Epithelial cell of esophagus (primary cell): ENCODE results near the gene PALM.
"Not testable (repeated sequence)": the region's sequence is repeated elsewhere in the genome, so short reads cannot be mapped to it uniquely, and the experiment has no call there.

Source experiments
- DNase-seq: peaks from one replicate; pipeline ENCODE4 v3.0.0; 2010; ENCODE audit warnings: low read depth
- H3K4me3 ChIP-seq: 2 replicates; pipeline ENCODE4 v1.5.1; 2011; ENCODE audit warnings: mild to moderate bottlenecking, low read length, control low read depth
- TF ChIP-seq, protein P1 (sequence below): IDR thresholded peaks from 2 replicates; pipeline ENCODE4 v1.5.1; 2011; ENCODE audit warnings: low read depth, mild to moderate bottlenecking, low read length, control low read depth, inconsistent platforms; ENCODE audit not compliant: insufficient read depth; ENCODE audit errors: missing control alignments

The PALM gene

DNA sequence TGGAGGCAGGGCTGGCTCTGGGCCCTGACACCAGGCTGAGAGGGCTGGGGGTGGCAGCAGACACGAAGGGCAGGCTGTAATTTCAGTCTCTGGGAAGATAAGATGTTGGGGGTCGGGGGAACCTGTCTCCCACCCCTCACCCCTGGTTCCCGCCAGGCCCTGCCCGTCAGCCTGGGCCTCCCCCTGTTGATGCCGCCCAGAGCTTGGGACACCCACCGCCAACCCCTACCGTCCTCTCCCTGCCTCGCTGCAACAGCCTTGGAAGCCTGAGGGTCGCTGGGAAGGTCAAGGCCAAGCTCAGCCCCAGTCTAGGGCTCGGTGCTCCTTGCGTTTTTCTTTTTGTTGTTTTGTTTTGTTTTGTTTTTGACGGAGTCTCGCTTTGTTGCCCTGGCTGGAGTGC, 14.5 kb downstream of the PALM start:
- TF ChIP-seq, protein P1, sequence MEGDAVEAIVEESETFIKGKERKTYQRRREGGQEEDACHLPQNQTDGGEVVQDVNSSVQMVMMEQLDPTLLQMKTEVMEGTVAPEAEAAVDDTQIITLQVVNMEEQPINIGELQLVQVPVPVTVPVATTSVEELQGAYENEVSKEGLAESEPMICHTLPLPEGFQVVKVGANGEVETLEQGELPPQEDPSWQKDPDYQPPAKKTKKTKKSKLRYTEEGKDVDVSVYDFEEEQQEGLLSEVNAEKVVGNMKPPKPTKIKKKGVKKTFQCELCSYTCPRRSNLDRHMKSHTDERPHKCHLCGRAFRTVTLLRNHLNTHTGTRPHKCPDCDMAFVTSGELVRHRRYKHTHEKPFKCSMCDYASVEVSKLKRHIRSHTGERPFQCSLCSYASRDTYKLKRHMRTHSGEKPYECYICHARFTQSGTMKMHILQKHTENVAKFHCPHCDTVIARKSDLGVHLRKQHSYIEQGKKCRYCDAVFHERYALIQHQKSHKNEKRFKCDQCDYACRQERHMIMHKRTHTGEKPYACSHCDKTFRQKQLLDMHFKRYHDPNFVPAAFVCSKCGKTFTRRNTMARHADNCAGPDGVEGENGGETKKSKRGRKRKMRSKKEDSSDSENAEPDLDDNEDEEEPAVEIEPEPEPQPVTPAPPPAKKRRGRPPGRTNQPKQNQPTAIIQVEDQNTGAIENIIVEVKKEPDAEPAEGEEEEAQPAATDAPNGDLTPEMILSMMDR: no peak
- no peak for DNase-seq
- H3K4me3 ChIP-seq: no peak overlapping the region

DNA sequence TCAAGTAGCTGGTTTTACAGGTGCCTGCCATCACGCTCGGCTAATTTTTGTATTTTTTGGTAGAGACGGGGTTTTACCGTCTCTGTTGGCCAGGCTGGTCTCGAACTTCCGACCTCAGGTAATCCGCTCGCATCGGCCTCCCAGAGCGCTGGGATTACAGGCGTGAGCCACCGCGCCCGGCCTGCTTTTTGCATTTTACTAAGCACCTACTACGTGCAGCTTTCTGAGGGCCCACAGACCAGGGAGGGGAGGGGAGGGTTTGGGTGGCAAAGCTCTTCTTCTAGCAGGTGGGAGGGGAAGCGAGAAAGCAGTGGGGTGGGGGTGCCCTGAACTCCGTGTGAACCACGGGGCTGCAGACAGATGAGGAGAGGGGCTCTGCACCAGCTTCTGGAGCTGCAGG, 15.0 kb downstream of the PALM start:
- TF ChIP-seq, protein P1: no peak
- no peak overlapping the region for H3K4me3 ChIP-seq
- DNase-seq: no peak

DNA sequence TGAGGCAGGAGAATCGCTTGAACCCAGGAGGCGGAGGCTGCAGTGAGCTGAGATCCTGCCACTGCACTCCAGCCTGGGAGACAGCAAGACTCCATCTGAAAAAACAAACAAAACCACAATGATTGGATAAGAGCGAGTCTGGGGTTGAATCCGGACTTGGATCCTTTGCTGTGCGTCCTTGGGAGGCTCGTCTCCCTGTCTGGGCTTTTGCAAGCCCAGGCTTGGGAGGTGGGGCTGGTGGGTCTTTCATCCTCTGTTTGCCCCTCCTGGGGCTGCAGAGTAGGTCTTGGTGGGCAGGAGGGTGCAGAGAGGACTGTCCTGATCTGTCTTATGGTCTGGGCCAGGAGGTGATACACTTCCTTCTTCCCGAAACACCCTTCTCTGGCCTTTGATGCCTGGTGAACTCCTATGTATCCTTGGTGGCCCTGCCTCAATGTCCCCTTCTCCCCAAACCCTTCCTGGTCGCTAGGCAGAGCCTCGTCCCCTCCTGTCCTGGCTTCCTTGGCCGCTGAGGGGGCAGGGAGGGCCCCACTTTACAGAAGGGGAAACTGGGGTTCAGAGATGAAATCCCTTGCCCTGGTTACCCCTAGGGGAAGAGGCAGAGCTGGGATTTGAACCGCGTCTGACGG, 16.8 kb downstream of the PALM start:
- TF ChIP-seq, protein P1: no peak
- no peak for DNase-seq

DNA sequence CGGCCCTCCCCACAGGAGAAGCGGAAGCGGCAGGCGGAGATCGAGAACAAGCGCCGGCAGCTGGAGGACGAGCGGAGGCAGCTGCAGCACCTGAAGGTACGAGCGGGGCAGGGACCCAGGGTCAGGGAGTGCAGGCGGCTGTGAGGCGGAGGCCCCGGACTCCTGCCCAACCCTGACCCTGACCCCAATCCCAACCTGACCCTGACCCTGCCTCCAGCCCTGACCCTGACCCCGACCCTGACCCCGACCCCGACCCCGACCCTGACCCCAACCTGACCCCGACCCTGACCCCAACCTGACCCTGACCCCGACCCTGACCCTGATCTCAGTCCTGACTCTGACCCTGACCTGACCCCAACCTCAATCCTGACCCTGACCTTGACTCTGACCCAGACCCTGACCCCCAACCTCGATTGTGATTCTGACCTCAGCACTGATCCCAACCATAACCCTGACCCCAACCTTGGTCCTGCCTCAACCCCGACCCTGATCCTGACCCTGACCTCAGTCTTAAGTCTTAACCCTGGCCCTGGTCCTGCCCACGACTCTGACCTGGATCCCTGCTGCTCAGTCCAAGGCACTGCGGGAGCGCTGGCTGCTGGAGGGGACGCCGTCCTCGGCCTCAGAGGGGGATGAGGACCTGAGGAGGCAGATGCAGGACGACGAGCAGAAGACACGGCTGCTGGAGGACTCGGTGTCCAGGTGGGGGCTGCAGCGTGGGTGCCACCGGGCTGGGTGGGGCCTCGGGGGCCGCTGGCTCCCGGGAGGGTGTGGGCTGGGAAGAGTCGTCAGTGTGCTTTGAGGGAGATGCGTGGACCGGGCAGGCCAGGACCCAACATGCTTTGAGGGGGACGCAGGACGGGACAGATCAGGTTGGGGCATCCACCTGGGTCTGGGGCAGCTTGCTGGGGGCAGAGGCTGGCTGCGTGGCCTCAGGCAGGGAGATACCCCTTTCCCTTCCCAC, 18.5 kb downstream of the PALM start:
- H3K4me3 ChIP-seq: no peak overlapping the region
- TF ChIP-seq, protein P1: no peak

More for the DNA sequence above, 16.8 kb downstream of the PALM start:
- H3K4me3 ChIP-seq: no peak overlapping the region

DNA sequence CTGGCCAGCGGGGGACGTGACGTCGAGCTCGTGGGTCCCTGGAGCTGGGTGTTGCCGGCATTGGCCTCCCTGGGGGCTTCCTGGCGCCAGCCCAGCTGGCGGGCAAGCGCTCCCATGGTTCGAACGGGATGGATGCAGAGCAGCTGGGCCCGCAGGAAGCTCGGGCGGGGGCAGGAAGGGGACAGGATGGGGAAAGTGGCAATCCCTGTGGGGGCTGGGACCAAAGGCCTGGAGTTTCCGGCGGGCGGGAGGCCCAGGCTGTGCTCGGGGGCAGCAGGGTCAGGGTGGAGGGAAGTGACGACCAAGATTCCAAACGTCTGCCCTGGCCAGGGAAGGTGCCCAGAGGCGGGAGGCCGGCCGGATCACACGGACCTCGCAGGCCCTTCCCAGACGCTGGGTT, 19.3 kb downstream of the PALM start:
- H3K4me3 ChIP-seq: no peak overlapping the region
- DNase-seq: no peak
- TF ChIP-seq, protein P1: no peak

More for the DNA sequence above, 18.5 kb downstream of the PALM start:
- no peak for DNase-seq

DNA sequence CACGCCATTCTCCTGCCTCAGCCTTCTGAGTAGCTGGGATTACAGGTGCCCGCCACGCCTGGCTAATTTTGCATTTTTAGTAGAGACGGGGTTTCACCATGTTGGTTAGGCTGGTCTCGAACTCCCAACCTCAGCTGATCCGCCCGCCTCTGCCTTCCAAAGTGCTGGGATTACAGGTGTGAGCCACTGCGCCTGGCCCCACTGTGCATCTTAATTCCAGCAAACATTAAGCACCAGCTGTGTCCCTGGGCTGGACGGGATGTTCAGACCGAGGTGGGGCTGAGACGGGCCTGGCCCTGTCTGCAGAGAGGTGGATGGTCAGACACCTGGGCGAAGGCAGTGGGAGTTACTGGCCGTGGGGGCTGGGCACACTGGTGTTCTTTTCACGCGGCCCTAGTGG, 20.8 kb downstream of the PALM start:
- not testable (repeated sequence) for H3K4me3 ChIP-seq, DNase-seq

DNA sequence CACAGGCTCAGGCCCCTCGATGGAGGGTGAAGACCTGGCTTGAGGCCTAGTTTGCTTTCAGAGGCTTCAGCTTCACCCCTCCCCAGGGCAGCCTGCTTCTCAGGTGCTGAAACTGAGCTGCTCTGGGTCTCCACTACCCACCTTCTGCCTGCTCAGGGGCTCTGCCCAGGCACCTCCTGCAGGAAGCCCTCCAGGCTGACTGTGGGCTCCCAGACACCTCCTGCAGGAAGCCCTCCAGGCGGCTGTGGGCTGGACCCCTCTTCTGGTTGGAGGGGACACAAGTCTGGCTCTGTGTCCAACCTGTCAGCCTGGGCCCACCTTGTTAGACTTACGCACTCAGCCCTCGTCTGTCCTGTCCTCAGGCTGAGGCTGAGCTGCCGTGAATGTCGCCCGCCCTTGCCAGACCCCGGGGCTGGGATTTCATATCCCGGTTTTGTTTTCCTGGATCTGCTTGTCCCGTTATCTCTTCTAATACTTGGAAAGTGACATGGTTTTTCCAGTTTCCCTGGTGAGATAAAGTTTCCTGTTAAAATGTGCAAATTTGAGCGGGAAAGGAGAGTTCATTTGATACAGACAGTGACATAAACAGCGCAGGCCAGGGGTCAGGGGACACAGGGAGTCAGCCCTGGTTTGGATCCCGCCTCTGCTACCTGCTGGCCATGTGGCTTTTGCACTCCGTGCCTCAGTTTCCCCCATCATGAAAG, 21.4 kb downstream of the PALM start:
- TF ChIP-seq, protein P1: no peak
- DNase-seq: no peak
- no peak overlapping the region for H3K4me3 ChIP-seq
